ENCODE data around the gene PADI3. TPM values are rescaled to one million over a fixed set of nuclear protein-coding genes. Genes with fewer than 3 reads are reported as not detected.

Gene PADI3
- total and polyA plus RNA-seq, 8 donors, result 0.04 TPM; not detected in 7

DNA sequence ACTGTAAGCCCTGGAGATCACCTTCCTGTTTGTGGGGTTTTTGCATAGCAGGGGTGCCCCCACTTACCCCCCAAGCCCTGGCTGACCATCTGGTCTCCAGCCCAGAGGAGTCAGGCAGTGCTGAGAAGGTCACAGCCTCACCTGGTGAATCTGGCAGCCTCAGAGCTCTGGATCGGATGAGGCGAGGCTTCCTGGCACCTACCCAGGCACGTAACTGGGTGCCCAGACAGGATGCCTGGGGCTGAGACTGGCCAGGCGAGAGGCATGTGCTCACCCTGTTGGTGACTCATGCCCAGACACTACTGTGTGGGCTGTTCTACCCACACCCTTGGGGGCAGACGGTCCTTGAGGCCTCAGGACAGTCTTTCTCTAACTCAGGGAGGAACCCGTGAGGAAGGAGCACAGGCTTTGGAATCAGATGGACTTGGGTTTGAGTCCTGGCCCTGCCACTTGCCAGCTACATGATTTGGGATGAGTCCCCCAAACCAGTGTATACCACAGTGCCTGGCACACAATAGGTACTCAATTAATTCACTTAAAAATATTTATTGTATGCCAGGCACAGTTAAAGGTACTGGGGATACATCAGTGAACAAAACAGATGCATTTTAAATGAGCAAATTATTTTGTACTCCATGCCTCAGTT lies 15.1 kb upstream of the PADI3 start:
- no peak for TF ChIP-seq CTCF (IDR thresholded peaks at IDR 0.05)
- peak; percentile 78 for ATAC-seq
- Histone ChIP-seq H3K27ac (no peak overlapping the region), H3K4me3 (no peak overlapping the region), H3K9me3 (no peaks in the 10 kb centered on the region), H3K36me3 (no peaks in the 10 kb centered on the region), H3K27me3 (peaks cover 0 to 24% of the 10 kb centered on the region in 2 donors), H3K4me1 (no peaks in the 10 kb centered on the region)
- DNase-seq, result peak in 1 of 4 donors; percentile 73
- intact Hi-C loops (cut with DNase I), result no loop called here

DNA sequence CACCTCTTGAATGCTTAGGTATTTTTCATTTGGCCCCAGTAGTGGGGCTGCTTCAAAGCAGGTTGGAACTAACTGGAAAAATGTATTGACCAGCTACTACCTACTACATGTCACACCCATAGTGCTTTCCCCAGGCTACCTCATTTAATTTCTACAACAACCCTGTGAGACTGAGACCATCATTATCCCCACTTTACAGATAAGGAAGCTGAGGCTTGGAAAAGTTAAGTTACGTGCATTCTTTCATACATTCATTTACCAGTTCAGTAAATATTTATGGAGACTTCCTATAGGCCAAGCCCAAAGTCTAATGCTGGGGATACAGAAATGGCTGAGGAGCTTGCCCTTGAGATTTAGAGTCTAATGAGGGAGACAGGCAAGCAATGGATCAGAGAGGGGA lies 14.5 kb upstream of the PADI3 start:
- ATAC-seq, result no peak
- Histone ChIP-seq H3K36me3 (no peaks in the 10 kb centered on the region), H3K9me3 (no peaks in the 10 kb centered on the region), H3K27me3 (peaks cover 0 to 25% of the 10 kb centered on the region in 2 donors), H3K4me3 (no peak overlapping the region), H3K4me1 (no peaks in the 10 kb centered on the region), H3K27ac (no peak overlapping the region)
- intact Hi-C loops (cut with DNase I), result no loop called here
- no peak for DNase-seq
- TF ChIP-seq CTCF (IDR thresholded peaks at IDR 0.05), result no peak

GRCh38 chr1:17235135-17235885 lies 13.6 kb upstream of the PADI3 start:
- intact Hi-C loops (cut with DNase I), result loop anchor here in 1 of 2 donors (5.0 kb wide), 1 partner anchor 173 kb away; no protein-coding TSS in a partner anchor
- H3K36me3 ChIP-seq, result no peaks in the 10 kb centered on the region
- no peak overlapping the region for H3K4me3 ChIP-seq
- H3K9me3 ChIP-seq, result no peaks in the 10 kb centered on the region
- TF ChIP-seq CTCF (IDR thresholded peaks at IDR 0.05), result no peak
- no peak overlapping the region for H3K27ac ChIP-seq
- H3K27me3 ChIP-seq, result peaks cover 0 to 26% of the 10 kb centered on the region in 2 donors
- H3K4me1 ChIP-seq, result no peaks in the 10 kb centered on the region
- no peak for DNase-seq
- ATAC-seq, result no peak

DNA sequence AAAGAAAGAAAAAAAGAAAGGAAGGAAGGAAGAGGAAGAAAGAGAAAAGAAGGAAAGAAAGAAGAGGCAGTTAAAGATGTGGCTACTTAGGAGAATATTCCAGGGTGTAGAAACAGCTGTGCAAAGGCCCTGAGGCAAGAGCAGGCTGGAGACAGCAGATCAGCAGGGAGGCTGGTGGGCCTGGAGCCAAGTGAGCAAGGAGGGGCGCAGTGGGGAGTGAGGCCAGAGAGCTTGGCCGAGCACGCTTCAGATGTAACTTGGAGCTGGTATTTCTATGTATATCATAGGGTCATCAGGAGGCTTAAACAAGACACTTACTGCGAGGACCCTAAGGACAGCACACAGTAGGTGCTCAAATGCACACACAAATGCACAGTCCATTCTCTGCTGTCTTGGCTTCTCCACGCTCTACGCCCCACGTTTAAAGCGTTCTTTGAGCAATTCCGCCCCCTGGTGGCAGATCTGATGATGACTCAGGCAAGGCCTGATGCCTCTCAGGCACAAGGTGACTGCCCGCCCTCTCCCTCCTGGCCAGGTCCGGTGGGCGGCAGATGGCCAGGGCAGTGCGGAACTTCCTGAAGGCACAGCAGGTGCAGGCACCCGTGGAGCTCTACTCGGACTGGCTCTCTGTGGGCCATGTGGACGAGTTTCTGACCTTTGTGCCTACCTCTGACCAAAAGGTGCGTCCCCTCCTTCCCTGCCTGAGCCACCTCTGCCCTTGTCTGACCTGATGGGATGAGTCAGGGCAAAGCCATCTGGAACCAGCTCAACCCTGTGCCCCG lies 11.9 kb upstream of the PADI3 start:
- H3K36me3 ChIP-seq, result no peaks in the 10 kb centered on the region
- ATAC-seq (peak; percentile 86), DNase-seq (peak; percentile 58 to 92 (median 84))
- intact Hi-C loops (cut with DNase I), result loop anchor here in 1 of 2 donors (2.0 to 5.0 kb wide), 2 partner anchors 110 to 175 kb away; no protein-coding TSS in a partner anchor
- H3K27me3 ChIP-seq, result peaks cover 0 to 38% of the 10 kb centered on the region in 2 donors
- TF ChIP-seq CTCF (IDR thresholded peaks at IDR 0.05), result peak; percentile 89 to 94
- no peak overlapping the region for H3K27ac ChIP-seq
- H3K4me3 ChIP-seq, result no peak overlapping the region
- H3K9me3 ChIP-seq, result no peaks in the 10 kb centered on the region
- no peaks in the 10 kb centered on the region for H3K4me1 ChIP-seq

GRCh38 chr1:17237561-17237903 lies 11.4 kb upstream of the PADI3 start:
- H3K4me3 ChIP-seq, result no peak overlapping the region
- DNase-seq (no peak), ATAC-seq (no peak)
- H3K27ac ChIP-seq, result no peak overlapping the region
- intact Hi-C loops (cut with DNase I), result loop anchor here in 1 of 2 donors (2.0 to 5.0 kb wide), 2 partner anchors 111 to 175 kb away; no protein-coding TSS in a partner anchor
- TF ChIP-seq CTCF (IDR thresholded peaks at IDR 0.05), result no peak
- no peaks in the 10 kb centered on the region for H3K36me3 ChIP-seq
- H3K9me3 ChIP-seq, result no peaks in the 10 kb centered on the region
- no peaks in the 10 kb centered on the region for H3K4me1 ChIP-seq
- peaks cover 0 to 43% of the 10 kb centered on the region in 2 donors for H3K27me3 ChIP-seq
